Rectal smooth muscle tissue (tissue), 1 donor: ENCODE results near the gene L1CAM.

Source experiments
- H3K27ac ChIP-seq: one replicate; pipeline ENCODE4 v1.7.0; 2013; ENCODE audit warnings: low read depth, low read length, inconsistent platforms
- H3K27me3 ChIP-seq: one replicate; pipeline ENCODE4 v1.7.0; 2013; ENCODE audit warnings: low read length; ENCODE audit not compliant: control insufficient read depth, insufficient read depth
- H3K36me3 ChIP-seq: one replicate; pipeline ENCODE4 v1.7.0; 2013; ENCODE audit warnings: low read length; ENCODE audit not compliant: control insufficient read depth, insufficient read depth
- H3K4me1 ChIP-seq: one replicate; pipeline ENCODE4 v1.7.0; 2013; ENCODE audit warnings: low read length; ENCODE audit not compliant: control insufficient read depth, insufficient read depth
- H3K4me3 ChIP-seq: one replicate; pipeline ENCODE4 v1.7.0; 2013; ENCODE audit warnings: low read length
- H3K9ac ChIP-seq: one replicate; pipeline ENCODE4 v1.7.0; 2013; ENCODE audit warnings: low read length

L1CAM gene

DNA sequence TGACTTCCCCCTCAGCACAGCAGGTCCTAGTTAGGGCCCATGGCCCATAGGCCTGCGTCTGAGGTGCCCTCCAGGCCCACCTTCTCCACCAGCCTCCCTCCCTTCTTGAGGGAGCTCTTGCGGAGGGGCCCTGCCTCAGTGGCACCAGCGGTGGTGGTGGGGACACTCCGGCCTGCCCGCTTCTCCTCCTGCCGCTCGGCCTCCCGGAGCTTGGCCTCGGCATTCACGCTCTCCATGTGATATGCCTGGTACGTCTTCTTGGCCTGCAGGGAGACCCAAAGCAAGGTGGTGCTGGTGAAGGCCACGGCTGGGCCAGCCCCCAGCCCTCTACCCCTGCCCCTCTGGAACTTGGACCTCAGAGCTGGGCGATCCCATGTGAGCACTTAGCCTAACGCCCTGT is 34.6 kb upstream of the L1CAM start:
- Histone ChIP-seq H3K9ac (no peak overlapping the region), H3K27ac (no peak overlapping the region), H3K27me3 (peaks cover 14% of the 10 kb centered on the region), H3K4me1 (peaks cover 4% of the 10 kb centered on the region), H3K4me3 (no peak overlapping the region), H3K36me3 (no peaks in the 10 kb centered on the region)

DNA sequence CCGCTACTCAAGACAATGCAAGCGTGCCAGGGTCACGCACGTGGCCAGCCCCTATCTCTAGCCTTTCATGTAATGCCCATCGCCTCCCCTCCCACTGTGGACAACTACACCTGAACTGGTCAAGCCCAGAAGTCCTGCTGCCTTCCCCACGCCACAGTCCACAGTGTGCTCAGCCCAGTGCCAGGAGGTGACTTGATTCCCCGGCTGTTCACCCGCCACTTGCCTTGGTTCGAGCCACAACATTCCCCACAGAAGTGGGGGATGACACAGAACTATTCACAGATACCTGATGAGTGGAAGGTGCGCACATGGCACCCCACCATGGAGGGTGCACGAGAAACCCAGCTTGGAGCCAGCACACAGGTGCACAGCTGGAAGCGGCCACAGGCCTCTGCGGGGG is 33.3 kb upstream of the L1CAM start:
- H3K27me3 ChIP-seq: peaks cover 14% of the 10 kb centered on the region

DNA sequence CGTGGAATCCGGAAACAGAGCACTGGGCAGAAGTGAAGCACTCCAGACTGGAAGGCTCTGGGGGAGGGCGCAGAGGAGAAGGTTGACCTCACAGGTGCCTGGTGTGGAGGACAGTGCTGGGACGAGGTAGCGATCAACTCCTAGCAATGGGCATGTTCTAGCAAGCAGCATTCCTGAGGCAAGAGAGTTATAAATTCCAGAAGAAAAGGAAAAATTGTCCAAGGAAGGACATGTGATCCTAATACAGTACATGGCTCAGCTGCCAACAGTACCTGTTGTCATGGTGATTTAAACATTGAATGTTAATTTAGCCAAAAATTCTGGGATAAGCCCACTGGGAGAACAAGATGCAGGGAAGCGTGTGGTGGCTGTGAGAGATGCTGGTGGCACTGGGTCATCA is 31.9 kb upstream of the L1CAM start:
- H3K27me3 ChIP-seq: peaks cover 13% of the 10 kb centered on the region
- H3K36me3 ChIP-seq: no peaks in the 10 kb centered on the region
- H3K4me3 ChIP-seq: no peak overlapping the region
- H3K9ac ChIP-seq: no peak overlapping the region
- H3K27ac ChIP-seq: no peak overlapping the region
- peaks cover 4% of the 10 kb centered on the region for H3K4me1 ChIP-seq

More for the DNA sequence above, 33.3 kb upstream of the L1CAM start:
- Histone ChIP-seq H3K36me3 (no peaks in the 10 kb centered on the region), H3K4me3 (no peak overlapping the region), H3K4me1 (peaks cover 4% of the 10 kb centered on the region), H3K9ac (no peak overlapping the region), H3K27ac (no peak overlapping the region)

DNA sequence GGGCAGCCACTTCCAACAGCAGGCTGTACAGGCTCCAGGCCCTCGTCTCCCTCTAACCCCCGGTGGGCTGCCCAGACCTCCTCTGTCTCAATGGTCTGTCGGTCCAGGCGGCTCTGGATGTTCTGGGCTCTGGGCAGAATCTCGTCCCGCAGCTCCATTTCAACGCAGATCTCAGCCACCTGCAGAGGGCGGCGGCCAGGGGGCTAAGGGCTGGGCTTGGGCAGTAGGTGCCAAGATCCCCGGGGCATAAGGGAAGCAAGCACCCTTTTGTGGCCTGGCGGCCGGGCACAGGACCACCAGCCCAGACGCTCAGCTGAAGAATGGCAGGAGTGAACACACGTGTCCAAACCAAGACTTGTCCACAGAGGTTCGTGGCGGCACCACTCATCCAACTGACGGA is 27.7 kb upstream of the L1CAM start:
- Histone ChIP-seq H3K36me3 (no peaks in the 10 kb centered on the region), H3K27me3 (peaks cover 5% of the 10 kb centered on the region), H3K27ac (no peak overlapping the region), H3K9ac (no peak overlapping the region), H3K4me1 (no peaks in the 10 kb centered on the region), H3K4me3 (no peak overlapping the region)

DNA sequence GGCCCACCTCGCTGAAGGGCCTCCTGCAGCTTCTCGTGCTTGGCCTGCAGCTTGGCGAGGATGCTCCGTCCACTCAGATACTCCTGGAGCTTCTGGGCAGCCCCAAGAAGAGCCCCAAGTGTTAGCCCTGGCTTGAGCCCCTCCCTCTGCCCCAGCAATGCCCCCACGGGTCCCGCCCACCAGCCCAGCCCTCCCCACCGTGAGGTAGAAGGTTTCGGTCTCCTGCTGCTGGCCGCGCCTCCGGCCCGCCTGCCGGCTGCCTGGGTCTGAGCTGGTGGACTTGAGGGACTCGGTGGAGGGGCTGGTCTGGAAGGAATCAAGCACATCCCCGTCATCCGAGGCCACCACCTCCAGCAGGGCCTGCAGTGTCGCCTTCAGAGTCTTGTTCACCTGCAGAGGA is 27.2 kb upstream of the L1CAM start:
- Histone ChIP-seq H3K36me3 (no peaks in the 10 kb centered on the region), H3K27me3 (peaks cover 4% of the 10 kb centered on the region), H3K4me1 (no peaks in the 10 kb centered on the region), H3K9ac (no peak overlapping the region), H3K4me3 (no peak overlapping the region), H3K27ac (no peak overlapping the region)

DNA sequence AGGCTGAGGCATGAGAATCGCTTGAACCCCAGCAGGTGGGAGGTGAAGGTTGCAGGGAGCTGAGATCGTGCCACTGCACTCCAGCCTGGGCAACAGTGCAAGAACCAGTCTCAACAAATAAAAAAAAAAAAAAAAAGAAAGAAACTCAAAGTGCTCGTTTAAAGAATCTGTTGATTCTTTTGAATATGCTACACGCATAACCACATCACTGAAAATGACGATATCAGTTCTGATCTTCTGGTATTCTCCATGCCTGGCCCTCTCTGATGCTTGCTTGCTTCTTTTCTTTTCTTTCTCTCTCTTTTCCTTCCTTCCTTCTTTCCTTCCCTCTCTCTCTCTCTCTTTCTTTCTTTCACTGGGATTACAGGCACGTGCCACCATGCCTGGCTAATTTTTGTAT is 25.8 kb upstream of the L1CAM start:
- peaks cover 4% of the 10 kb centered on the region for H3K27me3 ChIP-seq
- H3K27ac ChIP-seq: no peak overlapping the region
- no peak overlapping the region for H3K9ac ChIP-seq
- no peaks in the 10 kb centered on the region for H3K4me1 ChIP-seq
- no peak overlapping the region for H3K4me3 ChIP-seq
- H3K36me3 ChIP-seq: no peaks in the 10 kb centered on the region

DNA sequence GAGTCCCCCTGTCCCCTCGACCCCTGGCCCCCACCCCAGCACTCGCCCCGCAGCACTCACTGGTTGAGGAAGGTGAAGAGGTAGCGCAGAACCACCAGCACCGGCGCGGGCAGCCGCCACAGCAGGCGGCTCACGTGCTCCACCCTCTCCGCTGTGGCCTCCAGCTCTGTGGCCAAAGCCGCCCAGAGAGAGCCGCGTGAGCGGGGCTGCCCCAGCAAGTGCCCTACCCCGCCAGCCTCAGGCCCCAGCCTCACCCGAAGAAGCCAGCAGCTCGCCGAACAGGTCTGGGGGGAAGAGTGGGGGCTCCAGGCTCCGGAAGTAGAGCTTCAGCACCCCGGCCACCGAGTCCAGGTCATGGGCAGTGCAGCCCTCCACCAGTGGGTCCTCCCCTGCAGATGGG is 24.5 kb upstream of the L1CAM start:
- no peak overlapping the region for H3K27ac ChIP-seq
- H3K36me3 ChIP-seq: no peaks in the 10 kb centered on the region
- H3K27me3 ChIP-seq: peaks cover 9% of the 10 kb centered on the region
- no peak overlapping the region for H3K9ac ChIP-seq
- H3K4me3 ChIP-seq: no peak overlapping the region
- H3K4me1 ChIP-seq: no peaks in the 10 kb centered on the region

DNA sequence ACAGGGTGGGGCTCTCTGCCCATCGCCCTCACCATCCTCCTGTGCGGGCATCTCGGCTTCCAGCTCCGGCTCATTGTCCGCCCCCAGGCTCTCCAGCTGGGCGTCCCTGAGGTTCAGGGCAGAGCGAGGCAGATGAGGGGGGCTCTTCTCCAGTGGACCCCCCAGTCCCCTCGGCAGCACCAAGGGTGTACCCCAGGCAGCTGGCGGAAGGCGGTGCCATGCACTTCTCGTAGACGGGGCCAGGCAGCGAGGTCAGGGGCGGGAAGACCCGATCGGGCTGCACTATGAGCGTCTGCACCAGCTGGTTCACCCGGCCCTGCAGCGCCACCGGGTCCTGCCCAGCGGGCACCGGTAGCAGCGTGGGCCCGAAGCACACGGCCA is 24.0 kb upstream of the L1CAM start:
- H3K9ac ChIP-seq: no peak overlapping the region
- peaks cover 9% of the 10 kb centered on the region for H3K27me3 ChIP-seq
- no peaks in the 10 kb centered on the region for H3K4me1 ChIP-seq
- H3K36me3 ChIP-seq: no peaks in the 10 kb centered on the region
- no peak overlapping the region for H3K27ac ChIP-seq
- no peak overlapping the region for H3K4me3 ChIP-seq

DNA sequence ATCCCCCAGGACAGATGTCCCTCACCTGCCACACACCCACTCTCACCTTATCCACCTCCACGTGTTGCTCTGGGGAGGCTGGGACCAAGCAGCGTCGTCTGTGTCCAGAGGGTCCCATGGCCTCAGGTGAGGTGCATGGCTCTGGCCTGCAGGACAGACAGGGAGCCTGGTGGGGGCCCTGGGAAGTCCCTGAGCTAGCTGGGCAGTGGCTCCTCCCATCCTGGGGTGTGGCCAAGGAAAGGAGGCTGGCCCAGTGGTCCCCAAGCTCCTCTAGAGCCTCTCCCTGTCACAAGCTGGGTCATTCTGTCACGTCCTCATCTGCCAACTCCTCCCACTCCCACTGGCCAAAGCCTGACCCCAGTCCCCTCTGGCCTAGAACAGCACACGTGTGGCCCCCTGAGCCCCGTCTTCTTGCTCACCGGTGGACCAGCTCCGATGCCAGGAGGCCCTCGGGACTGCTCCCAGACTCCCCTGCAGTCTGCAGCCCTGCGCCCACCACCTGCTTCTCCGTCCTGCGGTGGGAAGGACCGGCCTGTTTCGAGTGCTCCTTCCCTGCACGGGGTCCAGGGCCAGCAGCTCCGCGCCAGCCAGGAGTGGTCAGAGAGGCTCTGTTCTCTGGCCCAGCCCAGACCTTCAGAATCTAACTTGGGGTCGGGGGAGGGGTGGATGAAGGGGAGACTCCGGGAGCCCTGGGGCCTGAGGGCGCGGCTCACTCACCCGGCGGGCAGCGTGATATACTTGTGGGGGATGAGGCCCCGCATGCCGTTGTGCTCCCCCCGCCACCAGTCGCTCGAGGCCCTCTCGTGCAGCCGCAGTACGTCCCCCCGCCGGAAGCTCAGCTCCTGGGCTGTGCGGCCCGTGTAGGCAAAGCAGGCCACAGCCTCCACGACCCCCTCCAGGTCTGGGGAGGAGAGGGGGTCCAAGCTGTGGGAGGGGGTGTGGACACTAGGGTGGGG is 23.3 kb upstream of the L1CAM start:
- H3K27me3 ChIP-seq: peaks cover 9% of the 10 kb centered on the region
- no peak overlapping the region for H3K4me3 ChIP-seq
- H3K36me3 ChIP-seq: no peaks in the 10 kb centered on the region
- no peak overlapping the region for H3K27ac ChIP-seq
- H3K9ac ChIP-seq: no peak overlapping the region
- no peaks in the 10 kb centered on the region for H3K4me1 ChIP-seq

DNA sequence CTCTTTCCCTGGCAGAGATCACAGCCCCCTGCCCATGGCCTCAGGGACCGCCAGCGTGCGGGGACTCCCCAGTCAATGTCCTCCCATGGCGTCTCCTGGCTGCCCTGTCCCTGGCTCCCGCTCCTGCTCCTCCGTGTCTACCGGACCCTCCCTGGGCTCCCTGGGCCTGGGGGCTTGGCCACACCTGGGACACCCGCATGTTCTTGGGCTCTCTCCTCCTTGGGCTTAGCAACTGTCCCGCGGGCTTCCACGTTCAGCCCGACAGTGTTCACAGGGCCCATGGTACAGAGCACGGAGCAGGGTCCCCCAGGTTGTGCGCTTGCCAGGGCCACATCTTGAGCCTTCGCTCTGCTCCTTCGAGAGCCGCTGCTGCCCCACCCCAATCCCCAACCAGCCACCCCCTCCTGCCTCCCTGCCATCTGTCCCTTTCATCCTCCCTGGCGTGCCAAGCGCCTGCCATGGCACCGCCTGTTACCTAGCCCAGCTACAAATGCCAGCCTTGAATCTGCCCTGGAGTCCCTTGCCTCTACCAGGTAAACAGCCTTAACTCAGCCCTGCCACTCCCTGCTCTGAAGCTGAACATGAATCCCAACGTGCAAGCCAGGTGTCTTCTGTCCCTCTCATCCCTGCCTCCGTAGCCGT is 22.4 kb upstream of the L1CAM start:
- H3K27me3 ChIP-seq: peaks cover 7% of the 10 kb centered on the region
- H3K4me1 ChIP-seq: no peaks in the 10 kb centered on the region
- no peak overlapping the region for H3K9ac ChIP-seq
- H3K36me3 ChIP-seq: no peaks in the 10 kb centered on the region
- no peak overlapping the region for H3K27ac ChIP-seq
- H3K4me3 ChIP-seq: no peak overlapping the region

DNA sequence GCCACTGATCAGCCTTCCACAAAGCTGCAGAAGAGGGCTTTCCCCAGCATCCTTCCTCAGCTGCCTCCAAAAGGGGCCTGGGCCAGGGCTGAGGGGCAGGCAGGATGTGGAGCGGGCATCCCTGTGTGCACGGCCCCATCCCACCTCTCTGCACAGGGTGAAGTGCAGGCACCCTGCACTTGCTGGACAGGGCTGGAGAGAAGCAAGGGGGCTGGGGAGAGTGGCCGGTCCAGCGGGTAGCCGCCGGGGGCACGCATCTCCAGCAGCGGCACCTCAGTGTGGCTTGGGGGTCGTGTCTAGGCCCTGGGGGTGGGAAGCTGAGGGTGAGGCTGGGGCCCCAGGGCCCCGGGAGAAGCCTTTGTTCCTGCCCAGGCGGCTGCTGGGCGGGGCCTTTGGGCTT is 21.5 kb upstream of the L1CAM start:
- H3K27me3 ChIP-seq: peaks cover 9% of the 10 kb centered on the region
- no peaks in the 10 kb centered on the region for H3K36me3 ChIP-seq
- H3K4me3 ChIP-seq: no peak overlapping the region
- H3K4me1 ChIP-seq: no peaks in the 10 kb centered on the region
- no peak overlapping the region for H3K27ac ChIP-seq
- H3K9ac ChIP-seq: no peak overlapping the region

DNA sequence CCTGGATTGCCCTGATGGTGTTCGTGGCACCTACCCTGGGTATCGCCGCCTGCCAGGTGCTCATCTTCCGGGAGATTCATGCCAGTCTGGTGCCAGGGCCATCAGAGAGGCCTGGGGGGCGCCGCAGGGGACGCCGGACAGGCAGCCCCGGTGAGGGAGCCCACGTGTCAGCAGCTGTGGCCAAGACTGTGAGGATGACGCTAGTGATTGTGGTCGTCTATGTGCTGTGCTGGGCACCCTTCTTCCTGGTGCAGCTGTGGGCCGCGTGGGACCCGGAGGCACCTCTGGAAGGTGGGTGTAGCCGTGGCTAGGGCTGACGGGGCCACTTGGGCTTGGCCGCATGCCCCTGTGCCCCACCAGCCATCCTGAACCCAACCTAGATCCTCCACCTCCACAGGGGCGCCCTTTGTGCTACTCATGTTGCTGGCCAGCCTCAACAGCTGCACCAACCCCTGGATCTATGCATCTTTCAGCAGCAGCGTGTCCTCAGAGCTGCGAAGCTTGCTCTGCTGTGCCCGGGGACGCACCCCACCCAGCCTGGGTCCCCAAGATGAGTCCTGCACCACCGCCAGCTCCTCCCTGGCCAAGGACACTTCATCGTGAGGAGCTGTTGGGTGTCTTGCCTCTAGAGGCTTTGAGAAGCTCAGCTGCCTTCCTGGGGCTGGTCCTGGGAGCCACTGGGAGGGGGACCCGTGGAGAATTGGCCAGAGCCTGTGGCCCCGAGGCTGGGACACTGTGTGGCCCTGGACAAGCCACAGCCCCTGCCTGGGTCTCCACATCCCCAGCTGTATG is 20.3 kb upstream of the L1CAM start:
- H3K36me3 ChIP-seq: no peaks in the 10 kb centered on the region
- no peak overlapping the region for H3K27ac ChIP-seq
- peaks cover 9% of the 10 kb centered on the region for H3K27me3 ChIP-seq
- H3K4me1 ChIP-seq: no peaks in the 10 kb centered on the region
- no peak overlapping the region for H3K9ac ChIP-seq
- H3K4me3 ChIP-seq: no peak overlapping the region
